H1 (cell line): ENCODE data around the gene MMP8. TPM values are rescaled to one million over a fixed set of nuclear protein-coding genes. Genes with fewer than 3 reads are reported as not detected.

Source experiments
- CTCF ChIA-PET: fragments of 300-600 bp; sonication (Branson Sonifier 250); formaldehyde crosslinking; loops from one replicate; lab custom pipeline; 2021; ENCODE audit not compliant: partially characterized antibody; lab: Charles Lee
- POLR2A ChIA-PET: fragments of 300-600 bp; sonication (Branson Sonifier 250); formaldehyde crosslinking; loops from one replicate; lab custom pipeline; 2021; ENCODE audit warnings: inconsistent platforms; ENCODE audit not compliant: partially characterized antibody; lab: Charles Lee
- DNase-seq, 2 experiments: peaks; one replicate each; pipeline versions ENCODE4 v3.0.0 to v3.0.0-alpha.2; 2010 to 2022; ENCODE audit warnings: low spot score in 2 of 2, low read depth in 1 of 2, mixed read lengths in 1 of 2
- FAIRE-seq: peaks from 2 replicates; lab custom pipeline; 2011; peaks lifted over from hg19 to GRCh38; lab: Jason Lieb, UNC
- H2AFZ ChIP-seq: 2 replicates; pipeline ENCODE4 v1.8.1; 2012; ENCODE audit warnings: low read length, inconsistent platforms
- H2AK5ac ChIP-seq: 2 replicates; pipeline ENCODE4 v1.6.1; 2013; ENCODE audit warnings: low read depth, low read length
- H2BK120ac ChIP-seq: replicated peaks from 2 replicates; pipeline ENCODE3; 2013; ENCODE audit warnings: low read depth, low read length, inconsistent platforms
- H2BK12ac ChIP-seq: 2 replicates; pipeline ENCODE4 v1.6.1; 2013; ENCODE audit warnings: low read depth, low read length
- H2BK15ac ChIP-seq: 2 replicates; pipeline ENCODE4 v1.6.1; 2013; ENCODE audit warnings: low read length
- H2BK20ac ChIP-seq: 2 replicates; pipeline ENCODE4 v1.6.1; 2013; ENCODE audit warnings: low read length
- H2BK5ac ChIP-seq: 2 replicates; pipeline ENCODE4 v1.6.1; 2013; ENCODE audit warnings: low read depth, low read length
- H3K14ac ChIP-seq: 2 replicates; pipeline ENCODE4 v1.6.1; 2013; ENCODE audit warnings: inconsistent platforms; ENCODE audit not compliant: insufficient read length
- H3K18ac ChIP-seq: 2 replicates; pipeline ENCODE4 v1.6.1; 2013; ENCODE audit warnings: low read length; ENCODE audit errors: extremely low read depth
- H3K23ac ChIP-seq: 2 replicates; pipeline ENCODE4 v1.6.1; 2013; ENCODE audit warnings: inconsistent platforms; ENCODE audit not compliant: insufficient read length
- H3K23me2 ChIP-seq: 2 replicates; pipeline ENCODE4 v1.6.1; 2013; ENCODE audit warnings: low read depth, low read length
- H3K27ac ChIP-seq: 2 replicates; pipeline ENCODE4 v1.6.1; 2011; ENCODE audit warnings: low read depth, low read length, inconsistent platforms
- H3K27me3 ChIP-seq, 4 experiments: replicated peaks in 1 of 4; 1 replicate in 1 of 4; 2 replicates in 3 of 4; pipeline versions ENCODE4 v1.6.1 to v1.8.1; 2011 to 2013; ENCODE audit warnings: low read length in 3 of 4, mild to moderate bottlenecking in 3 of 4, inconsistent platforms in 2 of 4, mixed read lengths in 2 of 4, moderate library complexity in 1 of 4; ENCODE audit not compliant: control insufficient read depth in 3 of 4, insufficient read depth in 3 of 4; ENCODE audit errors: extremely low read depth in 1 of 4
- H3K36me3 ChIP-seq, 4 experiments: 2 replicates each; pipeline versions ENCODE4 v1.6.1 to v1.8.1; 2011 to 2013; ENCODE audit warnings: mild to moderate bottlenecking in 4 of 4, low read length in 3 of 4, moderate library complexity in 2 of 4, control low read depth in 1 of 4, inconsistent platforms in 1 of 4; ENCODE audit not compliant: insufficient read depth in 4 of 4, control insufficient read depth in 2 of 4
- H3K4ac ChIP-seq: replicated peaks from 2 replicates; pipeline ENCODE3; 2013; ENCODE audit warnings: low read length, low read depth, mixed read lengths, inconsistent platforms; ENCODE audit not compliant: insufficient read length
- H3K4me1 ChIP-seq, 4 experiments: replicated peaks in 1 of 4; 1 replicate in 1 of 4; 2 replicates in 3 of 4; pipeline versions ENCODE4 v1.6.1 to v1.8.1; 2011 to 2013; ENCODE audit warnings: low read length in 3 of 4, inconsistent platforms in 2 of 4, mixed read lengths in 1 of 4; ENCODE audit not compliant: insufficient read depth in 4 of 4, control insufficient read depth in 3 of 4
- H3K4me2 ChIP-seq, 2 experiments: 2 replicates each; pipeline versions ENCODE4 v1.6.1 to v1.8.1; 2011 to 2013; ENCODE audit warnings: low read depth in 2 of 2, low read length in 2 of 2, control low read depth in 1 of 2, inconsistent platforms in 1 of 2, mild to moderate bottlenecking in 1 of 2; ENCODE audit not compliant: insufficient read depth in 1 of 2
- H3K4me3 ChIP-seq, 4 experiments: fragments of 200-600, 300-600 bp in 1 of 4; sonication (generic), shearing (Covaris generic), sonication (Bioruptor Twin) in 1 of 4; 2 replicates each; pipeline versions ENCODE4 v1.5.1 to v1.8.1; 2011 to 2016; ENCODE audit warnings: low read length in 4 of 4, low read depth in 3 of 4, control low read depth in 2 of 4, inconsistent platforms in 2 of 4, mild to moderate bottlenecking in 2 of 4, mixed read lengths in 1 of 4, moderate library complexity in 1 of 4; ENCODE audit not compliant: insufficient read depth in 2 of 4; ENCODE audit errors: extremely low read depth in 1 of 4
- H3K56ac ChIP-seq: replicated peaks from 2 replicates; pipeline ENCODE3; 2013; ENCODE audit warnings: low read depth, mild to moderate bottlenecking, mixed read lengths, low read length, inconsistent platforms; ENCODE audit not compliant: insufficient read length
- H3K79me1 ChIP-seq: 2 replicates; pipeline ENCODE4 v1.6.1; 2013; ENCODE audit warnings: low read depth, low read length, control low read depth
- H3K79me2 ChIP-seq, 2 experiments: 2 replicates each; pipeline versions ENCODE4 v1.6.1 to v1.8.1; 2012 to 2013; ENCODE audit warnings: low read length in 2 of 2, mild to moderate bottlenecking in 2 of 2, inconsistent platforms in 1 of 2; ENCODE audit not compliant: insufficient read depth in 2 of 2, control insufficient read depth in 1 of 2
- H3K9ac ChIP-seq, 4 experiments: replicated peaks in 1 of 4; 1 replicate in 1 of 4; 2 replicates in 3 of 4; pipeline versions ENCODE4 v1.6.1 to v1.8.1; 2011 to 2013; ENCODE audit warnings: low read depth in 3 of 4, low read length in 3 of 4, control low read depth in 2 of 4, mild to moderate bottlenecking in 2 of 4, moderate library complexity in 2 of 4, inconsistent platforms in 1 of 4; ENCODE audit errors: extremely low read depth in 1 of 4
- H3K9me3 ChIP-seq, 2 experiments: 2 replicates each; pipeline versions ENCODE4 v1.6.1 to v1.8.1; 2012 to 2013; ENCODE audit warnings: mild to moderate bottlenecking in 2 of 2, moderate library complexity in 2 of 2, control low read depth in 1 of 2, inconsistent platforms in 1 of 2, low read depth in 1 of 2, low read length in 1 of 2, mixed read lengths in 1 of 2; ENCODE audit not compliant: insufficient read depth in 2 of 2
- H4K20me1 ChIP-seq, 2 experiments: replicated peaks in 1 of 2; 2 replicates each; pipeline versions ENCODE3 to v1.8.1; 2011 to 2013; ENCODE audit warnings: inconsistent platforms in 2 of 2, low read length in 2 of 2, mild to moderate bottlenecking in 1 of 2; ENCODE audit not compliant: insufficient read depth in 2 of 2, control insufficient read depth in 1 of 2
- H4K5ac ChIP-seq: 2 replicates; pipeline ENCODE4 v1.6.1; 2013; ENCODE audit warnings: low read length, low read depth, mixed read lengths, inconsistent platforms; ENCODE audit not compliant: insufficient read length
- H4K8ac ChIP-seq: 2 replicates; pipeline ENCODE4 v1.8.0; 2013; ENCODE audit warnings: mild to moderate bottlenecking, moderate library complexity, low read length, inconsistent platforms; ENCODE audit not compliant: insufficient read depth; ENCODE audit errors: extremely low read depth
- H4K91ac ChIP-seq: replicated peaks from 2 replicates; pipeline ENCODE3; 2013; ENCODE audit warnings: low read length, mixed read lengths, inconsistent platforms; ENCODE audit not compliant: insufficient read length
- CTCF ChIP-seq, 3 experiments: IDR thresholded peaks; 1 replicate in 2 of 3; 2 replicates in 1 of 3; pipeline versions ENCODE4 v1.5.1 to v1.6.1; 2011; ENCODE audit warnings: low read length in 3 of 3, mild to moderate bottlenecking in 3 of 3, inconsistent platforms in 2 of 3, low read depth in 1 of 3, moderate library complexity in 1 of 3; ENCODE audit not compliant: insufficient read depth in 1 of 3; ENCODE audit errors: control extremely low read depth in 1 of 3
- EP300 ChIP-seq, 2 experiments: IDR thresholded peaks; 1 replicate in 1 of 2; 2 replicates in 1 of 2; pipeline ENCODE4 v1.6.1; 2011 to 2012; ENCODE audit warnings: low read depth in 2 of 2, low read length in 2 of 2, mild to moderate bottlenecking in 2 of 2, borderline replicate concordance in 1 of 2, inconsistent platforms in 1 of 2, moderate library complexity in 1 of 2
- HDAC6 ChIP-seq: IDR thresholded peaks from one replicate; pipeline ENCODE4 v1.7.1; 2012; ENCODE audit warnings: low read depth, mild to moderate bottlenecking, inconsistent platforms, low read length, moderate library complexity
- MAFK ChIP-seq: IDR thresholded peaks from 2 replicates; pipeline ENCODE4 v1.6.1; 2012; ENCODE audit warnings: low read depth, mild to moderate bottlenecking, improper control_type of control experiment, low read length
- RFX5 ChIP-seq: IDR thresholded peaks from 2 replicates; pipeline ENCODE4 v1.6.1; 2011; ENCODE audit warnings: low read depth, low read length, improper control_type of control experiment, borderline replicate concordance
- RNF2 ChIP-seq: fragments of 200-900, 300-1000 bp; sonication (generic); IDR thresholded peaks from 2 replicates; pipeline ENCODE4 v1.7.1; 2016; ENCODE audit warnings: borderline replicate concordance, low read depth, mild to moderate bottlenecking, antibody characterized with exemption, low read length; ENCODE audit not compliant: poor library complexity, severe bottlenecking; ENCODE audit errors: missing control alignments
- SAP30 ChIP-seq: fragments of 300-600 bp; sonication (generic); IDR thresholded peaks from 2 replicates; pipeline ENCODE4 v1.7.1; 2012; ENCODE audit warnings: low read length, moderate library complexity, mild to moderate bottlenecking, inconsistent platforms; ENCODE audit not compliant: insufficient read depth, insufficient replicate concordance
- SP2 ChIP-seq: IDR thresholded peaks from 2 replicates; pipeline ENCODE4 v1.6.1; 2012; ENCODE audit warnings: mild to moderate bottlenecking, low read length, inconsistent platforms
- SRF ChIP-seq: IDR thresholded peaks from 2 replicates; pipeline ENCODE4 v1.6.1; 2011; ENCODE audit warnings: mild to moderate bottlenecking, low read depth, low read length, moderate library complexity
- TAF1 ChIP-seq: IDR thresholded peaks from 2 replicates; pipeline ENCODE4 v1.6.1; 2011; ENCODE audit warnings: mild to moderate bottlenecking, low read depth, low read length
- TCF12 ChIP-seq: IDR thresholded peaks from 2 replicates; pipeline ENCODE4 v1.6.1; 2011; ENCODE audit warnings: low read depth, mild to moderate bottlenecking, low read length
- WGBS, 2 experiments: shearing (Covaris generic) in 1 of 2; methylation state at CpG; one replicate each; pipeline versions ENCODE4 v1.1.6 to v1.1.7; 2013 to 2015; ENCODE audit warnings: low lambda C conversion rate in 2 of 2, mixed read lengths in 2 of 2, inconsistent platforms in 1 of 2, low coverage in 1 of 2, missing lambda C conversion rate in 1 of 2; ENCODE audit not compliant: insufficient replicate concordance in 2 of 2, insufficient coverage in 1 of 2, insufficient read length in 1 of 2; ENCODE audit errors: extremely low coverage in 1 of 2, missing lambda C conversion rate in 1 of 2; 5-methylcytosine and 5-hydroxymethylcytosine counted together
- polyA plus RNA-seq, 7 experiments: library from polyadenylated mRNA; depleted of rRNA in 3 of 7; stranded (reverse) in 5 of 7; unstranded in 2 of 7; fragments of >200 nt in 5 of 7; fragments of 200-250 nt in 2 of 7; gene quantifications; 1 replicate in 5 of 7; 2 replicates in 1 of 7; 4 replicates in 1 of 7; pipeline versions ENCODE4 v1.2.1 to v1.2.3, GENCODE V29; 2011 to 2013; ENCODE audit warnings: missing spikeins in 2 of 7, mixed read lengths in 2 of 7
- total RNA-seq: library from RNA; stranded (reverse); fragmentation: NEBNext Ultra II Directional; extraction: Animal tissue kit (Norgen Biotek cat#: 25700); gene quantifications from 2 replicates; pipeline ENCODE4 v1.2.1, GENCODE V29; 2021

Gene MMP8
- total and polyA plus RNA-seq, 2 of the 8 experiments (the other 6 are each of a cell fraction or from before 2014, with no cell fraction given), result not detected

- POLR2A ChIA-PET, result no interaction called here
- Histone ChIP-seq H3K79me1 (no peaks in the 10 kb centered on the region), H2BK5ac (no peak overlapping the region), H2AFZ (no peak overlapping the region), H3K4me3 (no peak overlapping the region), H2BK20ac (no peak overlapping the region), H3K36me3 (no peaks in the 10 kb centered on the region), H4K5ac (no peak overlapping the region), H3K79me2 (no peaks in the 10 kb centered on the region), H3K14ac (no peak overlapping the region), H3K56ac (no peak overlapping the region), H2BK12ac (no peak overlapping the region; the same call in 1 of the 2 replicates), H3K4ac (no peak overlapping the region), H3K4me2 (no peak overlapping the region), H4K8ac (no peak overlapping the region), H3K27ac (no peak overlapping the region), H3K18ac (no peak overlapping the region), H3K9me3 (no peaks in the 10 kb centered on the region), H2BK15ac (no peak overlapping the region), H2AK5ac (peak overlapping the region; percentile 66; the same call in 1 of the 2 replicates), H3K23me2 (no peaks in the 10 kb centered on the region), H2BK120ac (no peak overlapping the region), H3K9ac (no peak overlapping the region), H3K23ac (no peak overlapping the region), H3K4me1 (peaks cover 0 to 4% (median 1%) of the 10 kb centered on the region in 4 experiments; a peak in 1 of 7 replicates), H4K20me1 (no peaks in the 10 kb centered on the region), H3K27me3 (peaks cover 0 to 1% (median 0%) of the 10 kb centered on the region in 4 experiments; a peak in 1 of 7 replicates), H4K91ac (no peak overlapping the region)
- DNase-seq, result no peak
- CTCF ChIA-PET, result interaction anchor here (1.5 kb wide), 1 partner anchor 79 kb away, joined by 3 read pairs; no protein-coding TSS in a partner anchor
- no peak for FAIRE-seq
- WGBS, 2 experiments, result 89% methylated on average over 2 of the region's 2 CpGs; no CpG with 5 or more reads in 1 of the 2 experiments
- no peak for TF ChIP-seq CTCF (IDR thresholded peaks at IDR 0.05; ENCODE audit: control extremely low read depth in 1 of 3, insufficient read depth in 1 of 3, low read depth in 1 of 3, low read length in 3 of 3)
- no peak for TF ChIP-seq SRF
- TF ChIP-seq SP2, result no peak
- no peak for TF ChIP-seq RFX5
- TF ChIP-seq MAFK, result no peak
- no peak for TF ChIP-seq TAF1
- no peak for TF ChIP-seq TCF12
- no peak for TF ChIP-seq RNF2
- no peak for TF ChIP-seq SAP30
- no peak for TF ChIP-seq EP300 (IDR thresholded peaks at IDR 0.05; ENCODE audit: borderline replicate concordance in 1 of 2, low read depth in 2 of 2, low read length in 2 of 2)
- no peak for TF ChIP-seq HDAC6
Measured at GRCh38 chr11:102763440-102763839, 38.7 kb upstream of the MMP8 start.
